ENCODE results near the gene EFNB2.

DNA sequence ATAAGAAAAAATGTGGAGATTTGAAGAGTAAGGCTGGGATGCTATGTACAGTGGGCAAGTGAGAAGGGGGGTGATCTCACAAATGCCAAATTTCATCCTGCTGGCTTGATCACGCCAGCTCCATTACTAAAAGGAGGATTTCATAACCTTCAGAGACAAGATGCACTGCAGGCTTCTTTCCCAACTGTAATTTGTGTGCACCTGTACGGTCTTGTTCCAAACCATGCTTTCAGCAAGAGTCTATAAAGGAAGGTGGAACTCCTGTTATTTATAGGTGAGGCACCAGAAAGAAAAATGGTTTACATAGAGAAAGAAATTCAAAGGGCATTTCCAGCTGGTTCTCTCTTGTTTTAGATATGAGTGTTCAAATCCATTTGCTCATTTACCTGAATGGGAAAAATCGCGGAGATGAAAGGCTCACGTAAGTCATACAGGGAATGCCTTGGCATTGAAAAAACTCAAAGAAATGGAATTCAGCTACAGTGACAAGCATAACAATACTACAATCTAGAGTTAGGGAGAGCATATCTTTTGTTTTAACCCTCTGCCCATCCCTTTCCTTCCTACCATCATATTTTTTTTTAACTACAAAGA lies 13.3 kb downstream of the EFNB2 start:
- no peak for TF ChIP-seq POLR2A (IDR thresholded peaks at IDR 0.05)
- TF ChIP-seq, protein P1, sequence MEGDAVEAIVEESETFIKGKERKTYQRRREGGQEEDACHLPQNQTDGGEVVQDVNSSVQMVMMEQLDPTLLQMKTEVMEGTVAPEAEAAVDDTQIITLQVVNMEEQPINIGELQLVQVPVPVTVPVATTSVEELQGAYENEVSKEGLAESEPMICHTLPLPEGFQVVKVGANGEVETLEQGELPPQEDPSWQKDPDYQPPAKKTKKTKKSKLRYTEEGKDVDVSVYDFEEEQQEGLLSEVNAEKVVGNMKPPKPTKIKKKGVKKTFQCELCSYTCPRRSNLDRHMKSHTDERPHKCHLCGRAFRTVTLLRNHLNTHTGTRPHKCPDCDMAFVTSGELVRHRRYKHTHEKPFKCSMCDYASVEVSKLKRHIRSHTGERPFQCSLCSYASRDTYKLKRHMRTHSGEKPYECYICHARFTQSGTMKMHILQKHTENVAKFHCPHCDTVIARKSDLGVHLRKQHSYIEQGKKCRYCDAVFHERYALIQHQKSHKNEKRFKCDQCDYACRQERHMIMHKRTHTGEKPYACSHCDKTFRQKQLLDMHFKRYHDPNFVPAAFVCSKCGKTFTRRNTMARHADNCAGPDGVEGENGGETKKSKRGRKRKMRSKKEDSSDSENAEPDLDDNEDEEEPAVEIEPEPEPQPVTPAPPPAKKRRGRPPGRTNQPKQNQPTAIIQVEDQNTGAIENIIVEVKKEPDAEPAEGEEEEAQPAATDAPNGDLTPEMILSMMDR (IDR thresholded peaks at IDR 0.05) = no peak
- no peak for TF ChIP-seq EP300 (IDR thresholded peaks at IDR 0.05)
